HG02840 (cell line): ENCODE data around the gene RGCC.
A peak's percentile ranks its signal among the peaks of the same experiment; 100 is the strongest.

ENCODE experiments used
- ATAC-seq: cut with Tn5 transposase; IDR thresholded peaks from one replicate; pipeline ENCODE4 v1.9.1; 2021; ENCODE audit warnings: mild to moderate bottlenecking, moderate library complexity, moderate number of reproducible peaks; ENCODE audit not compliant: unreplicated experiment, low FRiP score

The RGCC gene

GRCh38 chr13:41452462-41452861 lies 4.9 kb upstream of the RGCC start:
- no peak for ATAC-seq

GRCh38 chr13:41453620-41454019 lies 3.7 kb upstream of the RGCC start:
- no peak for ATAC-seq

GRCh38 chr13:41454170-41454569 lies 3.2 kb upstream of the RGCC start:
- no peak for ATAC-seq

GRCh38 chr13:41455725-41456419 lies 1.5 kb upstream of the RGCC start:
- ATAC-seq: no peak

GRCh38 chr13:41457589-41458186 lies 338 bp downstream of the RGCC start:
- no peak for ATAC-seq

- ATAC-seq: no peak
Observed at GRCh38 chr13:41458187-41458760, 924 bp downstream of the RGCC start.

- ATAC-seq: no peak
Observed at GRCh38 chr13:41458761-41459431, 1.5 kb downstream of the RGCC start.

GRCh38 chr13:41459432-41460073 lies 2.2 kb downstream of the RGCC start:
- no peak for ATAC-seq

GRCh38 chr13:41460074-41460465 lies 2.7 kb downstream of the RGCC start:
- no peak for ATAC-seq

- ATAC-seq: no peak
Observed at GRCh38 chr13:41460930-41461329, 3.6 kb downstream of the RGCC start.

GRCh38 chr13:41461527-41462139 lies 4.3 kb downstream of the RGCC start:
- ATAC-seq: no peak

- ATAC-seq: no peak
Observed at GRCh38 chr13:41462427-41462826, 5.1 kb downstream of the RGCC start.

GRCh38 chr13:41463838-41464602 lies 6.7 kb downstream of the RGCC start:
- no peak for ATAC-seq

- peak; percentile 89 for ATAC-seq
Observed at GRCh38 chr13:41465241-41465847, 8.0 kb downstream of the RGCC start.

GRCh38 chr13:41465898-41466320 lies 8.6 kb downstream of the RGCC start:
- no peak for ATAC-seq

- ATAC-seq: no peak
Observed at GRCh38 chr13:41467425-41467945, 10.1 kb downstream of the RGCC start.

- ATAC-seq: no peak
Observed at GRCh38 chr13:41468631-41469030, 11.3 kb downstream of the RGCC start.

- ATAC-seq: no peak
Observed at GRCh38 chr13:41470196-41470595, 12.8 kb downstream of the RGCC start.

GRCh38 chr13:41471785-41472184 lies 14.4 kb downstream of the RGCC start:
- no peak for ATAC-seq
